Measurements from ENCODE around the gene MT1H. TPM values are rescaled to one million over a fixed set of nuclear protein-coding genes. Genes with fewer than 3 reads are reported as not detected.
A peak's percentile ranks its signal among the peaks of the same experiment; 100 is the strongest.

Gene MT1H
- total RNA-seq, 3 donors from 2014 or later = 1.5 to 52.8 (median 9.4) TPM

- Histone ChIP-seq H3K36me3 (ENCODE audit: low read depth) (no peaks in the 10 kb centered on the region), H3K4me3 (no peak overlapping the region), H3K4me1 (ENCODE audit: low read depth) (peaks cover 5% of the 10 kb centered on the region), H3K9me3 (no peaks in the 10 kb centered on the region)
- no peak for TF ChIP-seq CTCF (IDR thresholded peaks at IDR 0.05)
- intact Hi-C loops (cut with DNase I, micrococcal nuclease) = no loop called here
- peak; percentile 65 for ATAC-seq
- DNase-seq = peak in 2 of 3 donors; percentile 60 to 63
Observed at GRCh38 chr16:56625943-56626654, 43.5 kb upstream of the MT1H start.

GRCh38 chr16:56626685-56627084 is 42.9 kb upstream of the MT1H start:
- TF ChIP-seq CTCF (IDR thresholded peaks at IDR 0.05) = no peak
- H3K4me3 ChIP-seq = no peak overlapping the region
- intact Hi-C loops (cut with DNase I, micrococcal nuclease) = no loop called here

GRCh38 chr16:56628486-56629350 is 40.9 kb upstream of the MT1H start:
- no peaks in the 10 kb centered on the region for H3K9me3 ChIP-seq
- DNase-seq = no peak
- TF ChIP-seq CTCF (IDR thresholded peaks at IDR 0.05) = no peak
- H3K4me1 ChIP-seq (ENCODE audit: low read depth) = peaks cover 16% of the 10 kb centered on the region
- no peak overlapping the region for H3K4me3 ChIP-seq
- no peak for ATAC-seq
- intact Hi-C loops (cut with DNase I, micrococcal nuclease) = no loop called here
- H3K36me3 ChIP-seq (ENCODE audit: low read depth) = no peaks in the 10 kb centered on the region

More at GRCh38 chr16:56626685-56627084, 42.9 kb upstream of the MT1H start:
- ATAC-seq (no peak), DNase-seq (no peak)
- Histone ChIP-seq H3K9me3 (no peaks in the 10 kb centered on the region), H3K4me1 (ENCODE audit: low read depth) (peaks cover 5% of the 10 kb centered on the region), H3K36me3 (ENCODE audit: low read depth) (no peaks in the 10 kb centered on the region)

GRCh38 chr16:56629531-56629930 is 40.1 kb upstream of the MT1H start:
- no peaks in the 10 kb centered on the region for H3K9me3 ChIP-seq
- intact Hi-C loops (cut with DNase I, micrococcal nuclease) = no loop called here
- H3K36me3 ChIP-seq (ENCODE audit: low read depth) = no peaks in the 10 kb centered on the region
- H3K4me3 ChIP-seq = no peak overlapping the region
- peaks cover 16% of the 10 kb centered on the region for H3K4me1 ChIP-seq (ENCODE audit: low read depth)
- DNase-seq (no peak), ATAC-seq (no peak)
- TF ChIP-seq CTCF (IDR thresholded peaks at IDR 0.05) = no peak

- TF ChIP-seq CTCF (IDR thresholded peaks at IDR 0.05) = no peak
- ATAC-seq (no peak), DNase-seq (no peak)
- intact Hi-C loops (cut with DNase I, micrococcal nuclease) = no loop called here
- Histone ChIP-seq H3K9me3 (no peaks in the 10 kb centered on the region), H3K4me1 (ENCODE audit: low read depth) (peaks cover 15% of the 10 kb centered on the region), H3K4me3 (no peak overlapping the region), H3K36me3 (ENCODE audit: low read depth) (no peaks in the 10 kb centered on the region)
Observed at GRCh38 chr16:56630134-56630533, 39.5 kb upstream of the MT1H start.

Data from mucosa of descending colon (tissue), 3 donors.